Smooth muscle cell (in vitro differentiated cells): ENCODE measurements around the gene RBPJ. TPM values are rescaled to one million over a fixed set of nuclear protein-coding genes. Genes with fewer than 3 reads are reported as not detected.

ENCODE experiments used
- DNase-seq: peaks from one replicate; lab custom pipeline; 2025; ENCODE audit not compliant: unreplicated experiment; lab: John Stamatoyannopoulos, UW
- H2AFZ ChIP-seq: fragments of 200-600 bp; sonication (generic); 2 replicates; pipeline ENCODE4 v1.6.0; 2016; ENCODE audit warnings: antibody characterized with exemption, low read depth, mild to moderate bottlenecking
- H3F3A ChIP-seq: fragments of 200-600 bp; sonication (generic); 2 replicates; pipeline ENCODE4 v1.6.0; 2017; ENCODE audit warnings: antibody characterized with exemption, low read depth
- H3K27ac ChIP-seq: fragments of 200-600 bp; sonication (generic); 2 replicates; pipeline ENCODE4 v1.5.1; 2016; ENCODE audit warnings: low read depth, mild to moderate bottlenecking
- H3K27me3 ChIP-seq: fragments of 200-600 bp; sonication (generic); 2 replicates; pipeline ENCODE4 v1.6.1; 2016; ENCODE audit warnings: low read depth, mild to moderate bottlenecking
- H3K36me3 ChIP-seq: fragments of 200-600 bp; sonication (generic); 2 replicates; pipeline ENCODE4 v1.5.1; 2016; ENCODE audit warnings: low read depth
- H3K4me1 ChIP-seq: fragments of 200-600 bp; sonication (generic); 2 replicates; pipeline ENCODE4 v1.5.1; 2016; ENCODE audit warnings: low read depth
- H3K4me2 ChIP-seq: fragments of 200-600 bp; sonication (generic); 2 replicates; pipeline ENCODE4 v1.6.0; 2016; ENCODE audit warnings: mild to moderate bottlenecking
- H3K4me3 ChIP-seq: fragments of 200-600 bp; sonication (generic); 2 replicates; pipeline ENCODE4 v1.5.1; 2016; ENCODE audit warnings: mild to moderate bottlenecking
- H3K79me2 ChIP-seq: fragments of 200-600 bp; sonication (generic); 2 replicates; pipeline ENCODE4 v1.6.0; 2016; ENCODE audit warnings: low read depth, mild to moderate bottlenecking
- H3K9ac ChIP-seq: fragments of 200-600 bp; sonication (generic); 2 replicates; pipeline ENCODE4 v1.6.0; 2016; ENCODE audit warnings: low read depth
- H3K9me3 ChIP-seq: fragments of 200-600 bp; sonication (generic); replicated peaks from 2 replicates; pipeline ENCODE4 v1.5.1; 2016; ENCODE audit warnings: low read depth
- H4K20me1 ChIP-seq: fragments of 200-600 bp; sonication (generic); 2 replicates; pipeline ENCODE4 v1.6.0; 2016; ENCODE audit warnings: low read depth
- WGBS: methylation state at CpG from one replicate; pipeline ENCODE4 v1.1.7; 2016; ENCODE audit warnings: low lambda C conversion rate; 5-methylcytosine and 5-hydroxymethylcytosine counted together
- polyA plus RNA-seq: library from polyadenylated mRNA; unstranded; fragments of >200 nt; fragmentation: Nextera tagmentation; extraction: Ambion mirVana; gene quantifications from 2 replicates; pipeline ENCODE4 v1.2.1, GENCODE V29; 2016
- total RNA-seq: library from RNA; depleted of rRNA; stranded (reverse); fragments of >200 nt; gene quantifications from 2 replicates; pipeline ENCODE4 v1.2.3, GENCODE V29; 2014
- TF ChIP-seq, protein P1 (sequence below): fragments of 200-600 bp; sonication (generic); IDR thresholded peaks from 2 replicates; pipeline ENCODE4 v1.5.1; 2017; ENCODE audit warnings: borderline replicate concordance, mild to moderate bottlenecking, antibody characterized with exemption; ENCODE audit not compliant: insufficient read depth, poor library complexity, severe bottlenecking

RBPJ gene
- total and polyA plus RNA-seq, 2 experiments from 2014 or later: 96.9 to 137 TPM

DNA sequence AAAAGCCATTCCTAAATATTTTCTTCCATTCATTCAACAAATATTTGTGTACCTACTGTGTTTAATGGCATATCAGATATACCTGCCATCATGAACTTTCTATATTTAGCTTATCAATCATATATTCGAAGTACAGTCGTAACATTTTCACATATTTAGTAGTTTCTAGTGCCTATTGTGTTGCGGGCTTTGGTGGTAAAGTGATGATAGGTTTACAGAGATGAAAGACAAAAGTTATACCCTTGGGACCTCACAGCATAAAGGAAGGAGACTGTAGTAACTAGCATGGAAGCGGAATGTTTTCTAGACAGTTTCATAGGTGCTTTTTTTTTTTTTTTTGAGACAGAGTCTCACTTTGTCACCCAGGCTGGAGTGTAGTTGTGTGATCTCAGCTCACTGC, 39.5 kb downstream of the RBPJ start:
- Histone ChIP-seq H3K27me3 (no peaks in the 10 kb centered on the region), H3K4me3 (no peak overlapping the region), H3K9me3 (no peaks in the 10 kb centered on the region), H3K4me1 (peaks cover 3% of the 10 kb centered on the region), H2AFZ (no peak overlapping the region), H3K27ac (no peak overlapping the region), H4K20me1 (peaks cover 100% of the 10 kb centered on the region), H3K36me3 (no peaks in the 10 kb centered on the region), H3F3A (peaks cover 9% of the 10 kb centered on the region), H3K4me2 (no peak overlapping the region), H3K79me2 (peaks cover 100% of the 10 kb centered on the region), H3K9ac (no peak overlapping the region)
- TF ChIP-seq, protein P1, sequence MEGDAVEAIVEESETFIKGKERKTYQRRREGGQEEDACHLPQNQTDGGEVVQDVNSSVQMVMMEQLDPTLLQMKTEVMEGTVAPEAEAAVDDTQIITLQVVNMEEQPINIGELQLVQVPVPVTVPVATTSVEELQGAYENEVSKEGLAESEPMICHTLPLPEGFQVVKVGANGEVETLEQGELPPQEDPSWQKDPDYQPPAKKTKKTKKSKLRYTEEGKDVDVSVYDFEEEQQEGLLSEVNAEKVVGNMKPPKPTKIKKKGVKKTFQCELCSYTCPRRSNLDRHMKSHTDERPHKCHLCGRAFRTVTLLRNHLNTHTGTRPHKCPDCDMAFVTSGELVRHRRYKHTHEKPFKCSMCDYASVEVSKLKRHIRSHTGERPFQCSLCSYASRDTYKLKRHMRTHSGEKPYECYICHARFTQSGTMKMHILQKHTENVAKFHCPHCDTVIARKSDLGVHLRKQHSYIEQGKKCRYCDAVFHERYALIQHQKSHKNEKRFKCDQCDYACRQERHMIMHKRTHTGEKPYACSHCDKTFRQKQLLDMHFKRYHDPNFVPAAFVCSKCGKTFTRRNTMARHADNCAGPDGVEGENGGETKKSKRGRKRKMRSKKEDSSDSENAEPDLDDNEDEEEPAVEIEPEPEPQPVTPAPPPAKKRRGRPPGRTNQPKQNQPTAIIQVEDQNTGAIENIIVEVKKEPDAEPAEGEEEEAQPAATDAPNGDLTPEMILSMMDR: no peak
- WGBS: 94% methylated on average over 4 of the region's 4 CpGs
- no peak for DNase-seq

DNA sequence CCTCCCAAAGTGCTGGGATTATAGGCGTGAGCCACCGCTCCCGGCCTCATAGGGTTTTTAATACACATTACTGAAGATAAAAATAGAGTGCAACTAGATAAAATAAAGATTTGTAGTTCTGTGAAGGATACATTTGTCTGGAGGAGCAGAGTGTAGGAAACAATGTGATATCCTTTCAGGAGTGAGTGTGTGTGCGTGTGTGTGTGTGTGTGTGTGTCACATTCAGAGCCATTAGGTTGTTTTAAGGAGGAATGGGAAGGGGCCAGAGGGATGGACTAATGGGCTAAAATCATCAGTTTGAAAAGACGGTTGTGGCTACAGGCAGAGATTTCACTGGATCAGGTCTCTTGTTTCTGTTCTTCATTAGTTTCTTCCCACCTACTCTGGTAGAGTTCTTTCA, 40.0 kb downstream of the RBPJ start:
- Histone ChIP-seq H3K4me1 (peaks cover 3% of the 10 kb centered on the region), H3K79me2 (peaks cover 100% of the 10 kb centered on the region), H3K27me3 (no peaks in the 10 kb centered on the region), H2AFZ (no peak overlapping the region), H3K9me3 (no peaks in the 10 kb centered on the region), H3F3A (peaks cover 9% of the 10 kb centered on the region), H4K20me1 (peaks cover 100% of the 10 kb centered on the region), H3K9ac (no peak overlapping the region), H3K36me3 (no peaks in the 10 kb centered on the region), H3K4me3 (no peak overlapping the region), H3K27ac (peak overlapping the region; percentile 30), H3K4me2 (peak overlapping the region; percentile 4)
- TF ChIP-seq, protein P1: no peak
- 73% methylated on average over 5 of the region's 5 CpGs for WGBS
- DNase-seq: no peak

DNA sequence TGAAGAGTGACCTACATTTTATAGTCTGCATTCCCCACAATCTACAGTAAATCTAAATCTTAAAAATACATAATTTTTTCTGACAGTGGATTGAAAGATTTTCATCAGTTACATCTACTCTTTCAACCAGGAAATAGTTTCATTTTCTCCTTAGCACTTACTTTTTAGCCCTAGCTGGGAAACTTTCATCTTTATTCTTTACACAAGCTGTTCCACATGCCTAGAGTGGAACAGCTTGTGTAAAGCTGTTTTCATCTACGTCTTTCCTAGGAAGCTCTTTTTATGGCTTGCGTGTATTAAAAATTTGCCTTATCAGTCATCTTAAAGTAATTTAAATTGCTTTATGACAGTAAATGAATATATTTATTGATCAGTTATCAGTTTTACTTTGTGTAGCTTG, 40.5 kb downstream of the RBPJ start:
- H4K20me1 ChIP-seq: peaks cover 99% of the 10 kb centered on the region
- H3K79me2 ChIP-seq: peaks cover 100% of the 10 kb centered on the region
- H3K4me2 ChIP-seq: peak overlapping the region; percentile 4
- TF ChIP-seq, protein P1: no peak
- peak overlapping the region; percentile 30 for H3K27ac ChIP-seq
- no peak overlapping the region for H2AFZ ChIP-seq
- H3K4me3 ChIP-seq: no peak overlapping the region
- H3K9ac ChIP-seq: no peak overlapping the region
- H3F3A ChIP-seq: peaks cover 9% of the 10 kb centered on the region
- H3K4me1 ChIP-seq: peaks cover 3% of the 10 kb centered on the region
- no peaks in the 10 kb centered on the region for H3K9me3 ChIP-seq
- 85% methylated on average over 2 of the region's 2 CpGs for WGBS
- H3K36me3 ChIP-seq: no peaks in the 10 kb centered on the region
- no peaks in the 10 kb centered on the region for H3K27me3 ChIP-seq
- no peak for DNase-seq

DNA sequence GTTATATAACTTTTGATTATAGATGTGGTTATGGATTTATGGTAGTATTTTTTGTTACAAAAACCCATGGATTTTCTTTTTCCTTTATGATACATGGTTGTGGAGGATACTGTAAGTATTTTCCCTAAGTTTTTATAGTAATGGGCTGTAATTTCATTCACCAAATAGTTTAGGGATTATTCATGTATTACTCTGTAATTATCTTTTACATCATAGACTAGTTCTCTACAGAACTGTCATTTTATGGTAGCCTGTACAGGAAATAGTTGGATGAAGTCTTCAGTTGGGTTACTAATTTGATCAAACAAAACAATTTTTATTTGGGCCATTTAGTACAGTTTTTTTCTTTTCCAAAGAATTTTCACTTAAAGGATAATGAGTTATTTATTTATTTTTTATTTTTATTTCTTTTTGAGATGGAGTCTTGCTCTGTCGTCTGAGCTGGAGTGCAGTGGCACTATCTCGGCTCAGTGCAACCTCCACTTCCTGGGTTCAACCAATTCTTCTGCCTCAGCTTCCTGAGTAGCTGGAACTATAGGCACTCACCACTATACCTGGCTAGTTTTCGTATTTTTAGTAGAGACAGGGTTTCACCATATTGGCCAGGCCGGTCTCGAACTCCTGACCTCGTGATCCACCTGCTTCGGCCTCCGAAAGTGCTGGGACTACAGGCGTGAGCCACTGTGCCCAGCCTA, 42.1 kb downstream of the RBPJ start:
- peaks cover 98% of the 10 kb centered on the region for H4K20me1 ChIP-seq
- no peaks in the 10 kb centered on the region for H3K36me3 ChIP-seq
- no peak overlapping the region for H3K4me3 ChIP-seq
- peaks cover 3% of the 10 kb centered on the region for H3K4me1 ChIP-seq
- TF ChIP-seq, protein P1: no peak
- no peak for DNase-seq
- peaks cover 100% of the 10 kb centered on the region for H3K79me2 ChIP-seq
- no peaks in the 10 kb centered on the region for H3K9me3 ChIP-seq
- no peak overlapping the region for H3K9ac ChIP-seq
- peak overlapping the region; percentile 54 for H3K27ac ChIP-seq
- H3K27me3 ChIP-seq: no peaks in the 10 kb centered on the region
- peak overlapping the region; percentile 44 for H3K4me2 ChIP-seq
- no peak overlapping the region for H2AFZ ChIP-seq
- peaks cover 9% of the 10 kb centered on the region for H3F3A ChIP-seq
- WGBS: 98% methylated on average over 9 of the region's 9 CpGs
